Lower leg skin (tissue), 4 donors: ENCODE results near the gene TMEM259. TPM values are rescaled to one million over a fixed set of nuclear protein-coding genes. Genes with fewer than 3 reads are reported as not detected.

Experiments
- DNase-seq, 2 donors: peaks; one replicate each; pipeline ENCODE4 v3.0.0-alpha.2; 2019; ENCODE audit warnings: low spot score in 2 of 2
- H3K4me3 ChIP-seq: fragments of 200-600 bp; sonication (generic); 2 replicates; pipeline ENCODE4 v1.5.1; 2017; ENCODE audit warnings: mild to moderate bottlenecking, low read depth; ENCODE audit not compliant: poor library complexity, severe bottlenecking
- POLR2A ChIP-seq, 2 donors: fragments of 450-650 bp; IDR thresholded peaks; one replicate each; pipeline ENCODE4 v1.6.1; 2016 to 2017; ENCODE audit warnings: antibody characterized with exemption in 2 of 2, mild to moderate bottlenecking in 1 of 2, moderate library complexity in 1 of 2
- WGBS, 2 donors: methylation state at CpG; one replicate each; pipeline ENCODE4 v1.1.5; 2018; 5-methylcytosine and 5-hydroxymethylcytosine counted together
- intact Hi-C: fragments of 100-400 bp; cut with DNase I; formaldehyde crosslinking; loops from one replicate; pipeline ENCODE4 v1.15.0; 2023; ENCODE audit warnings: low total_unique reads
- total RNA-seq, 4 donors: library from RNA; depleted of rRNA; stranded (reverse); fragments of >200 nt; gene quantifications; one replicate each; pipeline ENCODE4 v1.1.0, GENCODE V29; 2016
- TF ChIP-seq, protein P1 (sequence below), 3 donors: fragments of 450-650 bp; IDR thresholded peaks; one replicate each; pipeline ENCODE4 v1.5.1; 2016; ENCODE audit warnings: antibody characterized with exemption in 3 of 3, mild to moderate bottlenecking in 3 of 3, moderate library complexity in 2 of 3

The TMEM259 gene
- total RNA-seq, 4 donors from 2014 or later: 180 to 299 (median 226) TPM

DNA sequence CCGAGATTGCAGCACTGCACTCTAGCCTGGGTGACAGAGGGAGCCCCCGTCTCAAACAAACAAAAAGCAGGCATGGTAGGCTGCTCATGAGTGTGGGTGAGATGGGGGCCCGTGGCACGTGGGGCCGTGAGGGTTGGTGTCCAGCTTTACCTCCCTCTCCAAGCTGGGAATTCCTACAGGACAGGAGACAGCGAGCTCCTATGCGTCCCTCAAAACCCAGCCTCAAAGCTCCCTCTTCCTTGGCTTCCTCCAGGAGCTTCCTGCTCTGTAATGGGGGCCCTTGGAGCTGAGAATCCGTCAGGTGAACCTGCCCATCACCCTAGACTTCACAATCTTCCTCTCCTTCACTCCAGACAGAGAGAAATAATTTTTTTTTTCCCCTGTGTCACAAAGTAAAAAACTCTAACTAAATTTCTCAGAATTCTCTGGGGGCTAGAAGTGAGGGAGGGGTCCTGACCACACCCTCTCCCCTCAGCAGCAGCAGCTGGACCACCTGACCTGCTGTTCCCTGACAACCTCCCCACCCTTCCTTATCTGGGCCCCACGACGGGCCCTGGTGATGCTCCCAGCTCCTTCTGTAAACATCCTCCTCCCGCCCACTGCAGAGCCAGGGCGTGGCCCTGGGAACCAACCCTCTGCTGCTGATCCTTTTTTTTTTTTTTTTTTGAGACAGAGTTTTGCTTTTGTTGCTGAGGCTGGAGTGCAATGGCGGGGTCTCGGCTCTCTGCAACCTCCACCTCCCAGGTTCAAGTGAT, 58.9 kb downstream of the TMEM259 start:
- DNase-seq: no peak
- H3K4me3 ChIP-seq: no peak overlapping the region
- 69 to 73% methylated on average over 14 of the region's 14 CpGs for WGBS, 2 donors
- no peak for TF ChIP-seq POLR2A (IDR thresholded peaks at IDR 0.05)
- TF ChIP-seq, protein P1, sequence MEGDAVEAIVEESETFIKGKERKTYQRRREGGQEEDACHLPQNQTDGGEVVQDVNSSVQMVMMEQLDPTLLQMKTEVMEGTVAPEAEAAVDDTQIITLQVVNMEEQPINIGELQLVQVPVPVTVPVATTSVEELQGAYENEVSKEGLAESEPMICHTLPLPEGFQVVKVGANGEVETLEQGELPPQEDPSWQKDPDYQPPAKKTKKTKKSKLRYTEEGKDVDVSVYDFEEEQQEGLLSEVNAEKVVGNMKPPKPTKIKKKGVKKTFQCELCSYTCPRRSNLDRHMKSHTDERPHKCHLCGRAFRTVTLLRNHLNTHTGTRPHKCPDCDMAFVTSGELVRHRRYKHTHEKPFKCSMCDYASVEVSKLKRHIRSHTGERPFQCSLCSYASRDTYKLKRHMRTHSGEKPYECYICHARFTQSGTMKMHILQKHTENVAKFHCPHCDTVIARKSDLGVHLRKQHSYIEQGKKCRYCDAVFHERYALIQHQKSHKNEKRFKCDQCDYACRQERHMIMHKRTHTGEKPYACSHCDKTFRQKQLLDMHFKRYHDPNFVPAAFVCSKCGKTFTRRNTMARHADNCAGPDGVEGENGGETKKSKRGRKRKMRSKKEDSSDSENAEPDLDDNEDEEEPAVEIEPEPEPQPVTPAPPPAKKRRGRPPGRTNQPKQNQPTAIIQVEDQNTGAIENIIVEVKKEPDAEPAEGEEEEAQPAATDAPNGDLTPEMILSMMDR (IDR thresholded peaks at IDR 0.05): no peak
- intact Hi-C loops: no loop called here

DNA sequence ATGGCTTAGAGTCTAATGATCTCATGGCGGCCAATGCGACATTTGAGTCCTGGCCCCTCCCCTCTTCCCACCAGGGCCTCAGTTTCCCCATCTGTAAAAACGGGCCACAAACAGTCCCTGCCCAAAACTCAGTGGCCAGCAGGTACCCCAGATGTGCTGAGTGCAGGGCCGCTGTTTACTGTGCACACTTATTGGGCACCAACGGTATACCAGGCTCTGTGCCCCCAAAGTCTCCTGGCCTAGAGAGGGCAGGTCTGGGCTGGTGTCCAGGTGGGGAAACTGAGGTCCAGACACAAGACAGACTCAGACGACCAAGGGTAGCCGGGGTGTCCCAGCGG, 60.4 kb downstream of the TMEM259 start:
- TF ChIP-seq, protein P1 (IDR thresholded peaks at IDR 0.05): no peak
- TF ChIP-seq POLR2A (IDR thresholded peaks at IDR 0.05): no peak
- H3K4me3 ChIP-seq: no peak overlapping the region
- intact Hi-C loops: no loop called here
- no peak for DNase-seq
- 79 to 90% methylated on average over 7 to 8 of the region's 8 CpGs for WGBS, 2 donors

DNA sequence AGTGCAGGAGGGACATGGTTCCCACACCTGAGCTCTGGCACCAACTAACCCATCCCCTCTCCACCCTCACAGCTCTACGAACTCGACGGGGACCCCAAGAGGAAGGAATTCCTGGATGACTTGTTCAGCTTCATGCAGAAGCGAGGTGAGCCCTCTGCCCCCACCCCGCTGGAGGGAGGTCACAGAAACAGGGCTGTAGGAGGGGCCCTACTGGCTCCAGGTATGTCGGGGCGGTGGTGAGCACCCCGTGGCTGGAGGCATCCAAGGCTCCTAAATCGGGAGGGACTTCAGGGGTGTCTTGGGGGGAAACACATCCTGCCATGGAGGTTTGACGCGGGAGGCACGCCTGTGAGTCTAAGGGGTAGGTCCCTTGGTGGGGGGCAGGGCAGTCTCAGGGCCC, 60.9 kb downstream of the TMEM259 start:
- no peak for DNase-seq
- 64 to 76% methylated on average over 11 to 12 of the region's 12 CpGs for WGBS, 2 donors
- TF ChIP-seq, protein P1 (IDR thresholded peaks at IDR 0.05): no peak
- TF ChIP-seq POLR2A (IDR thresholded peaks at IDR 0.05): no peak
- no peak overlapping the region for H3K4me3 ChIP-seq
- intact Hi-C loops: no loop called here

Other genes starting within 250 kb of the TMEM259 start
- gene PTBP1, start 223.7 kb downstream of the TMEM259 start, total RNA-seq: 100 to 1,000 TPM; 167 to 237 (median 205) TPM
- not detected for gene PLPPR3, start 199.2 kb downstream of the TMEM259 start, total RNA-seq
- gene AZU1, start 193.3 kb downstream of the TMEM259 start, total RNA-seq: under 1 TPM in 2 of 4 donors, not detected in 2; 0.37 to 0.76 TPM
- gene PRTN3, start 180.1 kb downstream of the TMEM259 start, total RNA-seq: under 1 TPM in 1 of 4 donors, not detected in 3; 0.86 TPM
- 1 to 10 TPM in 1 of 4 donors, under 1 TPM in 1, not detected in 2; 0.51 to 1.9 TPM for gene ELANE, start 168.8 kb downstream of the TMEM259 start, total RNA-seq
- 100 to 1,000 TPM; 263 to 871 (median 364) TPM for gene CFD, start 161.5 kb downstream of the TMEM259 start, total RNA-seq
- 10 to 100 TPM; 41.7 to 62.3 (median 45.5) TPM for gene MED16, start 127.9 kb downstream of the TMEM259 start, total RNA-seq
- gene RNU6-9, start 127.6 kb downstream of the TMEM259 start, total RNA-seq: not detected
- gene R3HDM4, start 107.9 kb downstream of the TMEM259 start, total RNA-seq: 10 to 100 TPM; 58.1 to 75.6 (median 65.8) TPM
- gene KISS1R, start 103.8 kb downstream of the TMEM259 start, total RNA-seq: 1 to 10 TPM in 1 of 4 donors, under 1 TPM in 1, not detected in 2; 0.88 to 3.5 TPM
- 1 to 10 TPM; 1.8 to 9.4 (median 5.6) TPM for gene ARID3A, start 95.1 kb downstream of the TMEM259 start, total RNA-seq
- gene WDR18, start 36.8 kb downstream of the TMEM259 start, total RNA-seq: 10 to 100 TPM; 29.0 to 66.9 (median 39.9) TPM
- not detected for gene GRIN3B, start 20.7 kb downstream of the TMEM259 start, total RNA-seq
- gene RNU6-2, start 399 bp upstream of the TMEM259 start, total RNA-seq: not detected
- 10 to 100 TPM; 71.2 to 86.5 (median 79.7) TPM for gene CNN2, start 5.5 kb upstream of the TMEM259 start, total RNA-seq
- 10 to 100 TPM; 30.3 to 39.8 (median 33.5) TPM for gene ABCA7, start 19.0 kb upstream of the TMEM259 start, total RNA-seq
- gene ARHGAP45, start 46.0 kb upstream of the TMEM259 start, total RNA-seq: 10 to 100 TPM; 12.4 to 36.0 (median 14.4) TPM
- gene POLR2E, start 74.3 kb upstream of the TMEM259 start, total RNA-seq: 100 to 1,000 TPM in 3 of 4 donors, 10 to 100 TPM in 1; 93.3 to 198 (median 123) TPM
- gene GPX4, start 82.9 kb upstream of the TMEM259 start, total RNA-seq: 100 to 1,000 TPM; 375 to 507 (median 469) TPM
- gene SBNO2, start 153.1 kb upstream of the TMEM259 start, total RNA-seq: 10 to 100 TPM; 54.8 to 68.6 (median 60.3) TPM
- gene STK11, start 184.7 kb upstream of the TMEM259 start, total RNA-seq: 100 to 1,000 TPM in 1 of 4 donors, 10 to 100 TPM in 3; 74.0 to 106 (median 78.4) TPM
- 10 to 100 TPM in 3 of 4 donors, 1 to 10 TPM in 1; 8.1 to 16.7 (median 13.6) TPM for gene CBARP, start 216.9 kb upstream of the TMEM259 start, total RNA-seq
- gene ATP5F1D, start 220.6 kb upstream of the TMEM259 start, total RNA-seq: 100 to 1,000 TPM; 121 to 198 (median 146) TPM
- gene MIDN, start 227.5 kb upstream of the TMEM259 start, total RNA-seq: 100 to 1,000 TPM in 1 of 4 donors, 10 to 100 TPM in 3; 59.7 to 119 (median 78.7) TPM
- 100 to 1,000 TPM; 496 to 546 (median 545) TPM for gene CIRBP, start 248.2 kb upstream of the TMEM259 start, total RNA-seq